IMR-90 (cell line): ENCODE results near the gene RAB25. TPM values are rescaled to one million over a fixed set of nuclear protein-coding genes. Genes with fewer than 3 reads are reported as not detected.

ENCODE experiments used
- ATAC-seq: fragments of 200-7000 bp; cut with Tn5 transposase; 2 replicates; pipeline ENCODE4 v1.9.1; 2020; ENCODE audit warnings: low read depth, mild to moderate bottlenecking, moderate library complexity
- BruUV-seq: library from RNA; stranded (reverse); fragments of 400-500 nt; replicated peaks from 2 replicates; lab custom pipeline; 2021; lab: Mats Ljungman, UMichigan
- CTCF ChIA-PET: fragments of 300-600 bp; formaldehyde crosslinking; extraction: SDS; loops from one replicate; lab custom pipeline; 2021; ENCODE audit warnings: antibody characterized with exemption; lab: Yijun Ruan, JAX
- POLR2A ChIA-PET: fragments of 300-600 bp; sonication (Branson Sonifier 250); formaldehyde crosslinking; loops from one replicate; lab custom pipeline; 2022; ENCODE audit warnings: antibody characterized with exemption; ENCODE audit not compliant: unreplicated experiment; lab: Charles Lee
- DNase-seq: peaks from one replicate; pipeline ENCODE4 v3.0.0; 2013
- H2AFZ ChIP-seq: replicated peaks from 2 replicates; pipeline ENCODE3; 2013; ENCODE audit warnings: low read length, mild to moderate bottlenecking; ENCODE audit not compliant: poor library complexity
- H2AK5ac ChIP-seq: 2 replicates; pipeline ENCODE4 v1.6.1; 2013; ENCODE audit warnings: low read depth, low read length, inconsistent platforms
- H2AK9ac ChIP-seq: replicated peaks from 2 replicates; pipeline ENCODE3; 2013; ENCODE audit warnings: mild to moderate bottlenecking, low read depth, low read length, moderate library complexity; ENCODE audit not compliant: poor library complexity
- H2BK120ac ChIP-seq: 2 replicates; pipeline ENCODE4 v1.6.1; 2013; ENCODE audit warnings: low read depth, low read length, inconsistent platforms
- H2BK15ac ChIP-seq: 3 replicates; pipeline ENCODE4 v1.6.1; 2013; ENCODE audit warnings: low read depth, low read length, inconsistent platforms
- H2BK20ac ChIP-seq: 2 replicates; pipeline ENCODE4 v1.6.1; 2013; ENCODE audit warnings: low read depth, mild to moderate bottlenecking, inconsistent platforms, low read length, moderate library complexity
- H2BK5ac ChIP-seq: 2 replicates; pipeline ENCODE4 v1.6.1; 2013; ENCODE audit warnings: mild to moderate bottlenecking, low read depth, low read length, inconsistent platforms; ENCODE audit not compliant: poor library complexity, severe bottlenecking
- H3K14ac ChIP-seq: replicated peaks from 2 replicates; pipeline ENCODE4 v1.6.1; 2013; ENCODE audit warnings: low read depth, low read length, inconsistent platforms
- H3K18ac ChIP-seq: 2 replicates; pipeline ENCODE4 v1.6.1; 2013; ENCODE audit warnings: low read depth, low read length, control low read depth
- H3K23ac ChIP-seq: 2 replicates; pipeline ENCODE4 v1.6.1; 2013; ENCODE audit warnings: low read depth, low read length, inconsistent platforms
- H3K27ac ChIP-seq: 2 replicates; pipeline ENCODE4 v1.5.1; 2013; ENCODE audit warnings: mild to moderate bottlenecking, control low read depth, low read length; ENCODE audit not compliant: insufficient read depth
- H3K27me3 ChIP-seq: 2 replicates; pipeline ENCODE4 v1.6.1; 2013; ENCODE audit warnings: low read length; ENCODE audit not compliant: control insufficient read depth, insufficient read depth
- H3K36me3 ChIP-seq: 2 replicates; pipeline ENCODE4 v1.6.1; 2013; ENCODE audit warnings: low read length, mixed read lengths; ENCODE audit not compliant: control insufficient read depth, insufficient read depth
- H3K4ac ChIP-seq: 2 replicates; pipeline ENCODE4 v1.6.1; 2013; ENCODE audit warnings: low read depth, low read length, inconsistent platforms
- H3K4me1 ChIP-seq: 2 replicates; pipeline ENCODE4 v1.6.1; 2013; ENCODE audit warnings: low read length, mixed read lengths; ENCODE audit not compliant: control insufficient read depth, insufficient read depth
- H3K4me2 ChIP-seq: 2 replicates; pipeline ENCODE4 v1.6.1; 2013; ENCODE audit warnings: low read depth, mild to moderate bottlenecking, control low read depth, low read length, moderate library complexity
- H3K4me3 ChIP-seq: 2 replicates; pipeline ENCODE4 v1.5.1; 2013; ENCODE audit warnings: low read depth, mild to moderate bottlenecking, control low read depth, low read length, moderate library complexity; ENCODE audit not compliant: insufficient read depth
- H3K56ac ChIP-seq: 2 replicates; pipeline ENCODE4 v1.6.1; 2013; ENCODE audit warnings: low read length, inconsistent platforms; ENCODE audit not compliant: insufficient read depth; ENCODE audit errors: extremely low read depth
- H3K79me1 ChIP-seq, 2 experiments: 2 replicates each; pipeline ENCODE4 v1.6.1; 2013; ENCODE audit warnings: low read length in 2 of 2, inconsistent platforms in 1 of 2, low read depth in 1 of 2
- H3K9ac ChIP-seq: 2 replicates; pipeline ENCODE4 v1.6.1; 2013; ENCODE audit warnings: low read depth, low read length, control low read depth
- H3K9me1 ChIP-seq: 2 replicates; pipeline ENCODE4 v1.6.1; 2013; ENCODE audit warnings: low read length, inconsistent platforms; ENCODE audit not compliant: insufficient read depth
- H3K9me3 ChIP-seq: 2 replicates; pipeline ENCODE4 v1.6.1; 2013; ENCODE audit warnings: low read length; ENCODE audit not compliant: control insufficient read depth, insufficient read depth
- H4K20me1 ChIP-seq: 2 replicates; pipeline ENCODE4 v1.6.1; 2013; ENCODE audit warnings: low read length, inconsistent platforms; ENCODE audit not compliant: insufficient read depth
- H4K5ac ChIP-seq: 2 replicates; pipeline ENCODE4 v1.6.1; 2013; ENCODE audit warnings: mild to moderate bottlenecking, low read depth, low read length, control low read depth
- H4K8ac ChIP-seq, 2 experiments: 2 replicates each; pipeline ENCODE4 v1.6.1; 2013; ENCODE audit warnings: low read depth in 2 of 2, low read length in 2 of 2, control low read depth in 1 of 2, inconsistent platforms in 1 of 2
- H4K91ac ChIP-seq: 2 replicates; pipeline ENCODE4 v1.6.1; 2013; ENCODE audit warnings: low read depth, low read length, inconsistent platforms; ENCODE audit not compliant: insufficient read depth
- BHLHE40 ChIP-seq: fragments of 150-350 bp; IDR thresholded peaks from 2 replicates; pipeline ENCODE4 v1.6.1; 2016; ENCODE audit warnings: mild to moderate bottlenecking, low read depth, low read length
- CEBPB ChIP-seq: IDR thresholded peaks from 2 replicates; pipeline ENCODE4 v1.6.1; 2012; ENCODE audit warnings: low read depth, low read length, improper control_type of control experiment
- CHD1 ChIP-seq: IDR thresholded peaks from 2 replicates; pipeline ENCODE4 v1.6.1; 2012; ENCODE audit warnings: low read depth, low read length, improper control_type of control experiment
- FOS ChIP-seq: fragments of 150-350 bp; IDR thresholded peaks from 2 replicates; pipeline ENCODE4 v1.6.1; 2016; ENCODE audit warnings: low read depth, low read length
- MAFK ChIP-seq: IDR thresholded peaks from 2 replicates; pipeline ENCODE4 v1.6.1; 2012; ENCODE audit warnings: low read depth, low read length, improper control_type of control experiment
- NFE2L2 ChIP-seq: fragments of 150-350 bp; IDR thresholded peaks from 2 replicates; pipeline ENCODE4 v1.6.1; 2016; ENCODE audit warnings: low read depth, mild to moderate bottlenecking, low read length
- RAD21 ChIP-seq: IDR thresholded peaks from 2 replicates; pipeline ENCODE4 v1.6.1; 2012; ENCODE audit warnings: low read length, improper control_type of control experiment
- SMC3 ChIP-seq: fragments of 150-350 bp; IDR thresholded peaks from 2 replicates; pipeline ENCODE4 v1.6.1; 2016; ENCODE audit warnings: low read depth, mild to moderate bottlenecking, antibody characterized with exemption, low read length, moderate library complexity
- WGBS, 2 experiments: methylation state at CpG; one replicate each; pipeline versions ENCODE4 v1.1.5 to v1.1.7; 2013; ENCODE audit warnings: missing lambda C conversion rate in 2 of 2; ENCODE audit not compliant: insufficient read length in 1 of 2; ENCODE audit errors: extremely low coverage in 2 of 2; 5-methylcytosine and 5-hydroxymethylcytosine counted together
- dilution Hi-C: fragments of 300-500 bp; cut with HindIII; formaldehyde crosslinking; loops from one replicate; pipeline ENCODE4 v1.14.3; 2018; ENCODE audit warnings: low sequenced_read_pairs; ENCODE audit not compliant: unreplicated experiment
- in situ Hi-C: fragments of 300-500 bp; cut with MboI; formaldehyde crosslinking; loops from 3 replicates; pipeline ENCODE4 v1.14.3; 2019; ENCODE audit warnings: low sequenced_read_pairs, inconsistent platforms, mixed read lengths
- intact Hi-C: fragments of 100-400 bp; cut with micrococcal nuclease; formaldehyde crosslinking; loops from 2 replicates; pipeline ENCODE4 v1.10.0; 2022
- polyA plus RNA-seq, 3 experiments: library from polyadenylated mRNA; depleted of rRNA; stranded (reverse); fragments of >200 nt; gene quantifications; 2 replicates each; pipeline ENCODE4 v1.2.3, GENCODE V29; 2012; ENCODE audit warnings: low replicate concordance in 1 of 3
- total RNA-seq: library from RNA; depleted of rRNA; stranded (reverse); fragments of >200 nt; gene quantifications from 2 replicates; pipeline ENCODE4 v1.2.3, GENCODE V29; 2012
- TF ChIP-seq, protein P1 (sequence below): fragments of 150-350 bp; IDR thresholded peaks from 2 replicates; pipeline ENCODE4 v1.6.1; 2016; ENCODE audit warnings: low read depth, mild to moderate bottlenecking, low read length, moderate library complexity, borderline replicate concordance
- TF ChIP-seq, protein P2 (sequence below): fragments of 150-350 bp; IDR thresholded peaks from 2 replicates; pipeline ENCODE4 v1.6.1; 2017; ENCODE audit warnings: mild to moderate bottlenecking, antibody characterized with exemption, low read length, low read depth

Gene RAB25
- total and polyA plus RNA-seq, 2 of the 4 experiments (the other 2 are of a cell fraction) = not detected

DNA sequence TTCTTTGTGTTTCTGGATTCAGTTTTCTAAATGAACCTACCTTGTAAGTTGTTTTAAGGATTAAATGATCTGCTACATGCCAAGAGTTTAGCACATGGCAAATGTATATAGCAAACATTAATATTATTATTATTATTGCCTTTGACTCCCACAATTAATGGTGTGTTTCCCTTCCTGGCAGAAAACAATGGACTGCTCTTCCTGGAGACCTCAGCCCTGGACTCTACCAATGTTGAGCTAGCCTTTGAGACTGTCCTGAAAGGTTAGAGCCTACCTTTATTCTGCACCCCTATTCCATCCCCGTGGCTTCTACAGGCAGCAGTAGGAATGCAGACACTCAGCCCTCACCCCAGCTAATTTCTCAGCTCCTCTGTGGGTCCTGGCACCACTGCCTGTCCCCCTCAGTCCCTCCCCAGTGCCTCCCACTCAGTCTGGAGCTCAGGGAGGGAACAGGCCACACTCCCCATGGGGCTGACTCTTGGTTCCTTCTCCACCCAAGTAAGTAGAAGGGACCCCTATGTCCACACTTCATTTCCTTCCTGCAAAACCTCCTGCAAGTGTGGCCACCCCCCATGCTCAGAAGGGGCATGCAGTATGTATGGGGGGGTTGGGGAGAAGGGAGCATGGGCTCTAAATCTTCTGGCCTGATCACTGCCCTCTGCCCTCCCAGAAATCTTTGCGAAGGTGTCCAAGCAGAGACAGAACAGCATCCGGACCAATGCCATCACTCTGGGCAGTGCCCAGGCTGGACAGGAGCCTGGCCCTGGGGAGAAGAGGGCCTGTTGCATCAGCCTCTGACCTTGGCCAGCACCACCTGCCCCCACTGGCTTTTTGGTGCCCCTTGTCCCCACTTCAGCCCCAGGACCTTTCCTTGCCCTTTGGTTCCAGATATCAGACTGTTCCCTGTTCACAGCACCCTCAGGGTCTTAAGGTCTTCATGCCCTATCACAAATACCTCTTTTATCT, 8.8 kb downstream of the RAB25 start:
- no peak overlapping the region for H3K4me2 ChIP-seq
- no peak overlapping the region for H3K9ac ChIP-seq
- no peak overlapping the region for H2BK5ac ChIP-seq
- H3K9me3 ChIP-seq = no peaks in the 10 kb centered on the region
- no peak overlapping the region for H4K8ac ChIP-seq
- peaks cover 5 to 15% of the 10 kb centered on the region in 2 experiments; a peak in 2 of 4 replicates for H3K79me1 ChIP-seq
- TF ChIP-seq MAFK = no peak
- no peak for TF ChIP-seq NFE2L2
- no peak for TF ChIP-seq CEBPB
- TF ChIP-seq, protein P1, sequence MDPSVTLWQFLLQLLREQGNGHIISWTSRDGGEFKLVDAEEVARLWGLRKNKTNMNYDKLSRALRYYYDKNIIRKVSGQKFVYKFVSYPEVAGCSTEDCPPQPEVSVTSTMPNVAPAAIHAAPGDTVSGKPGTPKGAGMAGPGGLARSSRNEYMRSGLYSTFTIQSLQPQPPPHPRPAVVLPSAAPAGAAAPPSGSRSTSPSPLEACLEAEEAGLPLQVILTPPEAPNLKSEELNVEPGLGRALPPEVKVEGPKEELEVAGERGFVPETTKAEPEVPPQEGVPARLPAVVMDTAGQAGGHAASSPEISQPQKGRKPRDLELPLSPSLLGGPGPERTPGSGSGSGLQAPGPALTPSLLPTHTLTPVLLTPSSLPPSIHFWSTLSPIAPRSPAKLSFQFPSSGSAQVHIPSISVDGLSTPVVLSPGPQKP = no peak
- TF ChIP-seq SMC3 = no peak
- TF ChIP-seq RAD21 = no peak
- TF ChIP-seq FOS = no peak
- TF ChIP-seq, protein P2, sequence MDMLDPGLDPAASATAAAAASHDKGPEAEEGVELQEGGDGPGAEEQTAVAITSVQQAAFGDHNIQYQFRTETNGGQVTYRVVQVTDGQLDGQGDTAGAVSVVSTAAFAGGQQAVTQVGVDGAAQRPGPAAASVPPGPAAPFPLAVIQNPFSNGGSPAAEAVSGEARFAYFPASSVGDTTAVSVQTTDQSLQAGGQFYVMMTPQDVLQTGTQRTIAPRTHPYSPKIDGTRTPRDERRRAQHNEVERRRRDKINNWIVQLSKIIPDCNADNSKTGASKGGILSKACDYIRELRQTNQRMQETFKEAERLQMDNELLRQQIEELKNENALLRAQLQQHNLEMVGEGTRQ = no peak
- TF ChIP-seq BHLHE40 = no peak
- TF ChIP-seq CHD1 = no peak
- H3K23ac ChIP-seq = no peak overlapping the region
- H2BK15ac ChIP-seq = no peak overlapping the region
- H2BK20ac ChIP-seq = no peak overlapping the region
- H2AK5ac ChIP-seq = no peak overlapping the region; the same call in 1 of the 2 replicates
- H2BK120ac ChIP-seq = no peak overlapping the region
- BruUV-seq = no TSS peak
- WGBS, 2 experiments = 90% methylated on average over 2 of the region's 3 CpGs; no CpG with 5 or more reads in 1 of the 2 experiments
- peaks cover 12% of the 10 kb centered on the region; the same call in 1 of the 2 replicates for H4K20me1 ChIP-seq
- peaks cover 9% of the 10 kb centered on the region for H3K9me1 ChIP-seq
- dilution Hi-C loops = no loop called here
- ChIA-PET CTCF (no interaction called here), POLR2A (no interaction called here)
- intact Hi-C loops = no loop called here
- H4K91ac ChIP-seq = no peak overlapping the region
- in situ Hi-C loops = loop anchor here (5.0 kb wide), 1 partner anchor 132 kb away; no protein-coding TSS in a partner anchor
- no peaks in the 10 kb centered on the region for H3K27me3 ChIP-seq
- peaks cover 7% of the 10 kb centered on the region; the same call in 1 of the 2 replicates for H3K36me3 ChIP-seq
- no peak overlapping the region for H3K56ac ChIP-seq
- peaks cover 8% of the 10 kb centered on the region for H3K4me1 ChIP-seq
- no peak for DNase-seq
- no peak overlapping the region for H3K14ac ChIP-seq
- no peak overlapping the region for H3K4ac ChIP-seq
- no peak for ATAC-seq
- no peak overlapping the region for H3K18ac ChIP-seq
- peak overlapping the region; percentile 81 for H2AK9ac ChIP-seq
- H3K27ac ChIP-seq = no peak overlapping the region
- no peak overlapping the region for H4K5ac ChIP-seq
- H3K4me3 ChIP-seq = no peak overlapping the region
- peak overlapping the region; percentile 56 for H2AFZ ChIP-seq
